Measurements from ENCODE around the gene PRELID2.

Gene PRELID2

GRCh38 chr5:145793574-145793973 is 41.6 kb downstream of the PRELID2 start:
- DNase-seq = no peak

- no peak for DNase-seq
These were observed 42.3 kb downstream of the PRELID2 start for GRCh38 chr5:145792840-145793239.

DNA sequence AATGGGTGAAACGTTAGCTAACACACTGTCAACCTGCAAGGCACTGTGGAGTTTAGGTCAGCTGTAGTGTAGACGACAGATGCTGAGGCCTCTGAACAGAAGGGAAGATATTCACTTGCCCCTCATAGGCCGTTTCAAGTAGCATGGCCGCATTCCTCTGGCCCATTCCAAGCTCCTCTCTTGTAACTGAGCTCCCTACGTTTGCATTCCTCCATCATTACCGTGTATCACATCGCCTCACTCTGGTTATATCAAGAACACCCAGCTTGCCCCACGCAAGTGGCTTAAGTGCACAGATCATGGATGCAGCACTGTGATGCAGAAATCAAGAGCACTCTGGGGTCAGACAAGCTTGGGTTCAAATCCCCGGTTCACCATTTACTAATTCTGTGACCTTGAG is 43.3 kb downstream of the PRELID2 start:
- DNase-seq = no peak

GRCh38 chr5:145787996-145788395 is 47.1 kb downstream of the PRELID2 start:
- DNase-seq = no peak

- no peak for DNase-seq
These were observed 47.6 kb downstream of the PRELID2 start for GRCh38 chr5:145787507-145787906.

DNA sequence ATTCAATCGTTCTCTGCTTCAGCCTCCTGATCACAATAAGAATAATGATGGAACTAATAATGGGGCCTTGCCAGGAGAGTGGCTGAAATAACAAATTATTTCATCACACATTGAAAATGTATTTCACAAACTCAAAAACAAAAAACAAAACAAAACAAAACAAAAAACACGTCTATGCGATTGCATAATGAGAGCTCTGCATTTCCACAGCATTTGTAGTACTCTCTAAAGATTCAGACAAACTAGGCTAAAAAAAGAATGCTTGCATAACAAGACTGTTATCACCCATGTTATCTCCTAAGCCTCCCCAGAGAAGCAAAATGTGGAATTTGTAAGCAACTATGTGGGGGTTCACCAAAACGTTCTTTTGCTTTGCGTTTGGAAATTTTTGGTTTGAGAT is 48.1 kb downstream of the PRELID2 start:
- no peak for DNase-seq

DNA sequence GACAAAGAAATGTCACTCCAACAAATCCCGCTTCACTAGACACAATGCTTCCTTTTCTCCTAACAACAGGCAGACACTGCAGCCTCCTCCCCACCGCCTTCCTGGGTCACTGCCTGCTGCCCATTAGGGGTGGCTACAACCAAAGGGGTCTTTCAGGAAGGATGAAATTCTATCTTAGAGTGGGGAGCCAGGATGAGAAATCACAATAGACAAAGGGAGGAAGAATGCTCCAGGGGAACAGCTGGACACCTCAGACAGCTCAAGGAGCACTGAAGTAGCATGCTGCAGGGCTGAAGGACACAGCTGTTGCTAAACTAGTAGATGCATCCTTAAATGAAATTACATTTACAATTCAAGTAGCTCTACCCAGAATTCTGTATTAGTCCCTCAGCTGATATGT is 54.2 kb downstream of the PRELID2 start:
- DNase-seq = no peak

DNA sequence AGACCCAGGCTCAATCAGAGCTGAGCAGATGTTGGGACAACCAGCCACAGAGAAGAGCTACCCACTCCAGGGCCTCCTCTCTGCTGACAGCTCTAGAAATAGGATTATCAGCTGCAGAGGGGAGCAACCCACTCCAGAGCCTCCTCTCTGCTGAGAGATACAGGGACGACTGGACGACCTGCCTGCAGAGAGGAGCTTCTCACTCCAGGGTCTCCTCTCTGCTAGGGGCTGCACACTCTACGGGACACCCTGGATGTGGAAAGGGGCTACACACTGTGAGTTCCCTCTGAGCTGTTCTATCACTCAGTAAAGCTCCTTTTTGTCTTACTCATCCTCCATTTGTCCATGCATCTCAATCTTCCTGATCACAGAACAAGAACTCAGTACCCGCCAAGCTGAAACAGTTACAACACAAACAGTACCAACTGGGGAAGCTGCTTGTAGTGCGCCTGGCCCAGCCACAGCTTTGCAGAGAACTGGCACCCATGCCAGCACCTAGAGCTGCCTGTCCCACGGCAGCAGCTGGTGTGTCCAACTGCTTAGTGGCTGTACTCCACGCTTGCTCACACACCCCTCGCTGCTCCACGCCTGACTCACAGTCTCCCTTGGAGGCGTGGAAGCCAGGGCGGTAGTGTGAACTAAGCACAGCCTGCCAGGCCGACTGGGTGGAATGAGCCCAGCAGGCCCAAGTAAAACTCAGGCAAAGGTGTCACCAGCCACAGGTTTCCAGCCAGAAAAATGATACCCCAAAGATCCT is 56.8 kb downstream of the PRELID2 start:
- no peak for DNase-seq

GRCh38 chr5:145777445-145778063 is 57.6 kb downstream of the PRELID2 start:
- DNase-seq = no peak

GRCh38 chr5:145776886-145777285 is 58.3 kb downstream of the PRELID2 start:
- no peak for DNase-seq

GRCh38 chr5:145775893-145776444 is 59.2 kb downstream of the PRELID2 start:
- no peak for DNase-seq

DNA sequence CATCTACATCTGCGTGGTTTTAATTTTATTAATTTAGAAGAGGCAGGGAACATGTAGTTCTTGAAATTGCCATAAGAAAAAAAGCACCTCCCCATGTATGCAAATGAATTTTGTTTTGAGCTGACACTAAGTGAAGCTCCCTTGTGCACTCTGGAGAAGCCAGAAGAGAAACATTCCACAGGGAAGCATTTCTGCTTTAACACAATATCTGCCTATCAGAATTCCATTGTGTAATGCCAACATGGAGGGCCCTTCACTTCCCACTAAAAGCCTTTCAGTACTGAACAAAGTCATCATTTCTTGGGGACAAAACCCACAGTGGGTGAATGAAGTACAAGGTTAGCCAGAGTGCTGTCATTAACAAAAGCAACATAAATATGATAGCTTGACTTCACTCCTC is 59.7 kb downstream of the PRELID2 start:
- no peak for DNase-seq

GRCh38 chr5:145774442-145774841 is 60.7 kb downstream of the PRELID2 start:
- no peak for DNase-seq

- no peak for DNase-seq
These were observed 62.7 kb downstream of the PRELID2 start for GRCh38 chr5:145772466-145772865.

DNA sequence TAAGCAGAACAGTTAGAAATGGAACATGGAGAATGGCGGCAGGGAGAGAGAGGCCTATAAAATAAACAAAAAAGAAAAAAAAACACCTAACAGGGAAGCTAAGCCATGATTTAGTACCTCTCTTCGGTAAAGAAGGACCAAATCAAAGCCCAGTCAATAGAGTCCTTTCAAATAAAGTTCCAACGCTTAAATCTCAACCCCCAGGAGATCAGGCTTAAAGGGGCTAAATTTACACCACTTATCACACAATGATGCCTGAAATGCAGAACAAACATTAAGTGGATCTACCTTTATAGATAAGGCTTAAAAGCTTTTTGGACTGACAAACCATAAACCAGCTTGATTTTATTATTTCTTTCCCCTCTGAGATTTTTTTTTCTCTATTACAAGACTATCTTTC is 66.3 kb downstream of the PRELID2 start:
- DNase-seq = no peak

GRCh38 chr5:145764325-145764724 is 70.8 kb downstream of the PRELID2 start:
- DNase-seq = no peak

GRCh38 chr5:145762833-145763232 is 72.3 kb downstream of the PRELID2 start:
- no peak for DNase-seq

DNA sequence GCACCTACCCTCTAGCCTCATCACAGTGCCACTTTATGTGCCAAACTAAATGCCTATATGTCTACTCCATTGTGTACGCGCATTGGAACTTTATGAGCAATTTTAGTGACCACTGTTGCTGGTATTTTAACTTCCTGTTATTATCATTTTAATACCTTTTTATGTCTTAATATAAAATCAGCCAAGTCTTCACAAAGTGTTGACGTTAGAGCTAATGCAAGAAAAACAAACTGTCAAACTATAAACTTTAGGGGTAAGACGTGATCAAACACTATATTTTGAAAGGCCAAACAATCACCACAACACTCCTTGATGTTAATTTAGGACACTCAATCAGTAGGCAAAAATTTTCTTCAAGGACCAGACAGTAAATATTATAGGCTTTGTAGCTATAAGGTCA is 73.9 kb downstream of the PRELID2 start:
- DNase-seq = no peak

DNA sequence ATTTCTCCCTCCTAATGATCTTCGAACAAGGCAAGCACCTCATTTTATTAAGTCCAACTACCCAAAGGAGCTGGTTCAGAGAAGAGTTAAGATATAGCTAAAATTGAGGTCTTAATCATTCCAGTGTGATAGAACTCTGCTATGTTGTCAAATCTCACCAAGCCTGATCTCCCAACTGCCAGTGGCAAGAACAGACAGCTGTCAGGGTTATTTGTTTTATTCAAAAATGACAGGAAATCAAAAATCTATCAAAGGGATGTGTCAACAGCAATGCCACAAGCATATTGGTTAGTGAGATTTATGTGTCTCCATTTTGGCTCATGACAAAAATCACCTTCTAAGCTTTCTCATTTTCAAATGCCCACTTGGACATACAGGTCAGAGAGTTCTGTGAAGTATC is 74.5 kb downstream of the PRELID2 start:
- no peak for DNase-seq

GRCh38 chr5:145752947-145753346 is 82.2 kb downstream of the PRELID2 start:
- DNase-seq = no peak

- no peak for DNase-seq
These were observed 82.6 kb downstream of the PRELID2 start for GRCh38 chr5:145752534-145752933.

GRCh38 chr5:145750199-145750598 is 84.9 kb downstream of the PRELID2 start:
- no peak for DNase-seq

GRCh38 chr5:145743396-145744061 is 91.6 kb downstream of the PRELID2 start:
- DNase-seq = no peak

- no peak for DNase-seq
These were observed 95.3 kb downstream of the PRELID2 start for GRCh38 chr5:145739843-145740242.

Data from stimulated activated CD8-positive, alpha-beta memory T cell treated with anti-CD3 and anti-CD28 coated beads, Interleukin-4, amount 100 ng/mL, for 48 hours (primary cell).